Measurements from ENCODE around the gene NCOA3.
"Not testable (repeated sequence)": the region's sequence is repeated elsewhere in the genome, so short reads cannot be mapped to it uniquely, and the experiment has no call there.

NCOA3 gene

DNA sequence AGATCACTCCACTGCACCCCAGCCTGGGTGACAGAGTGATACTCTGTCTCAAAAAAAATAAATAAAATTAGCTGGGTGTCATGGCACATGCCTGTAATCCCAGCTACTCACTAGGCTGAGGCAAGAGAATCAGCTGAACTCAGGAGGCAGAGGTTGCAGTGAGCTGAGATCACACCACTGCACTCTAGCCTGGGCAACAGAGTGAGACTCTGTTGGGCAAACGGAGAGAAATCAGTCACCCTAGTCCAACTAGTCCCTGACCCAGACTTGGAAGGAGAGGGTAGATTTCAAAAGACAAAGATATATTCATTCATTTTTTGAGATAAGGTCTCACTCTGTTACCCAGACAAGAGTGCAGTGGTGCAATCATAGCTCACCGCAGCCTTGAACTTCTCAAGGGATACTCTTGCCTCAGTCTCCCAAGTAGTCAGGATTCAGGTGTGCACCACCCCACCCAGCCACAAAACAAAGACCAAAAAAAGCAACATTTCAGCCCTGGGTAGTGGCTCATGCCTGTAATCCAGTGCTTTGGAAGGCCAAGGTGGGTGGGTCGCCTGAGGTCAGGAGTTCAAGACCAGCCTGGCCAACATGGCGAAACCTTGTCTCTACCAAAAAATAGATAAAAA, 26.2 kb upstream of the NCOA3 start:
- DNase-seq, result no peak

DNA sequence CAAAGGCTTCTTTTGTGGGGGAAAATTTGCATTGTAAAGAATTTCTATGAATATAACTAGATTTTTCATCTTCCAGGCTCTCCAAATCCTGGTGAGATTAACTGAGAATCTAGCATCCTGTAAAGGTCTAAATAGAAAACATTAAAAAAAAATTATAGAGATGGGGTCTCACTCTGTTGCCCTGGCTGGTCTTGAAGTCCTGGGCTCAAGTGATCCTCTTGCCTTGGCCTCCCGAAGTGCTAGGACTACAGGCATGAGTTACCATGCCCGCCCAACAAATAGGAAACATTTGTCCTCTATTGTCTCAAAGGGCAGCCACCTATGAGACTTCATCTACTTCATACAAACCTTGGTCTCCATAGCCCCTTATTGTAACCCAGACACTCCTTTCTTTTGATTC, 25.2 kb upstream of the NCOA3 start:
- DNase-seq, result no peak

DNA sequence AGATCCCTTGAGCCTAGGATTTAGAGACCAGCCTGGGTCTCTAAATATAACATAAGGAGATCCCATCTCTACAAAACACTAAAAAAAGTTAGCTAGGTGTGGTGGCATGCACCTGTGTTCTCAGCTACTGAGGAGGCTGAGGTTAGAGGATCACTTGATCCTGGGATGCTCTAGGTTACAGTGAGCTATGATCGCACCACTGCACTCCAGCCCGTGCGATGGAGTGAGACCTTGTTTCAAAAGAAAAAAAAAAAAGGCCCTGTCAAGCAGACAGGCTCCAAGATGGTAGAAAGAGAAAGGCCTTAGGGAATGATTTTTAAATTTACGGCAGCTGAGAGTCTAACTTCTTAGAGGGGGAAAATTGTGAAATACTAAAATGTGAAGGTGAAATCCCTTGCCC, 22.6 kb upstream of the NCOA3 start:
- no peak for DNase-seq

DNA sequence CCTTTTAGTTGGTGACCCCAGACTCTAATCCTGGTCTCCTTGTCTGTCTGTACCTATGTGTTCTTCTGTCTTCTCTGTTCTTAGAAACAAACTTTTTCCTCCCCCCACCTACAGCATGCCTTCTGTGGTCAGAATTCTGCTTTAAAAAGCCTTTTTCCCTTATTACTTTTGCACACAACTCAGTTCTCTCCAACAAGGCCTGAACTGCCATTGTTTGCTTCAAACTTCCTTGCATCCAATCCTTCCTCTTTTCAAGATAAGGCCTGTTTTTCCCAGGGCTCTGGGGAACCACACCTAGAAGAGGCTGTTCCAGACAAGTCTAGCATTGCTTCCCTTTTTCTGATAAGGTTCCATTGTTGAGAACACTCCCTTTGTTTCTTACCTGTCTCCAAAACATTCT, 22.2 kb upstream of the NCOA3 start:
- no peak for DNase-seq

DNA sequence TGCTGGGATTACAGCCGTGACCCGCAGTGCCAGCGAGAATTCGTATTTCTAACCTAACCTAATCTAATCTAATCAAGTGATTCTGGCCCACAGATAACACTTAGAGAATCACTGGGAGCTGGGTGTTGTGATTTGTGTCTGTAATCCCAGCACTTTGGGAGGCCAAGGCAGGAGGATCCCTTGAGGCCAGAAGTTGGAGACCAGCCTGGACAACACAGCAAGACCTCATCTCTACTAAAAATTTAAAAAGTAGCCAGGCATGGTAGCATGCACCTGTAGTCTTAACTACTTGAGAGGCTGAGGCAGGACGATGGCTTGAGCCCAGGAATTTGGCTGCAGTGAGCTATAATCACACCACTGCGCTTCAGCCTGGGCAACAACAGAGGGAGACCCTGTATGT, 21.4 kb upstream of the NCOA3 start:
- no peak for DNase-seq

DNA sequence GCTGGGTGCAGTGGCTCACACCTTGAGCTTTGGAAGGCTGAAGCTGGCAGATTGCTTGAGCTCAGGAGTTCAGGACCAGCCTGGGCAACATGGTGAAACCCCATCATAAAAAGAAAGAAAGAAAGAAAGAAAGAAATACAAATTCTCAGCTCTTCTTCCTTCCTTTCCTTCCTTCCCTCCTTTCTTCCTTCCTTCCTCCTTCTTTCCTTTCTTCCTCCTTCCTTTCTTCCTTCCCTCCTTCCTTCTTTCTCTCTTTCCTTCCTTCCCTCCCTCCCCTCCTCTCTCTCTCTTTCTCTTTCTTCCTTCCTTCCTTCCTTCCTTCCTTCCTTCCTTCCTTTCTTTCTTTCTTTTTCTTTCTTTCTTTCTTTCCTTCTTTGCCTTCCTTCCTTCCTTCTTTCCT, 21.0 kb upstream of the NCOA3 start:
- no peak for DNase-seq

DNA sequence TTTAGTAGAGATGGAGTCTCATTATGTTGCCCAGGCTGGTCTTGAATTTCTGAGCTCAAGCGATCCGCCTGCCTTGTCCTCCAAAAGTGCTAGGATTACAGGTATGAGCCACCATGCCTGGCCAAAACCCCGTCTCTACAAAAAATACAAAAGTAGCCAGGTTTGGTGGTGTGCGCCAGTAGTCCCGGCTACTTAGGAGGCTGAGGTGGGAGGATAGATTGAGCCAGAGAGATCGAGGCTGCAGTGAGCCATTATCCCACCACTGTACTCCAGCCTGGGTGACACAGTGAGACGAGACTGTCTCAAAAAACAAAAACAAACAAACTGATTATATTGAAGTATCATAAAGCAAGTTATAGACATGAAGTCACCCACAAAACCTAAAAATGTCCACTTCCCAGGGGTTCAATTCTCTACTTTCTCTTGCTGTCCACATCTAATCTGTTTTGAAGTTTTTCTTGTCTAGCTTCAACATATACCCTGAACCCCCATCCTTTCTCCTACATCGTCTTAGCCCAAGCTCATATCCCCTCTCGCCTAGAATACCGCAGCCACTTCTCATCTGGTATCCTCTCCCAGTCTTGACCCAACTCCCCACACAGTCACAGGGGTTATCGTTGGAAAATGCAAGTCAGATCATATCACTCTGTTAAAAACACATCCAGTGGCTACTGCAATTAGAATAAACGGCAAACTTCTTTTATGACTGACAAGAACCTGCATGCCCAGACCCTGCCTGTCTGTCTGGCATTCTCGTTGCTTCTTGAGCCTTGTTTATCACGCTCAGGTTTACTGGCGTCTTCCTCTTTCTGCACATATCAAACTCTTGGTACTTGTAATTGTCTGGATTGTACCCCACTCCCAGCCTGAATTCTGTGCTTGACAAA, 20.1 kb upstream of the NCOA3 start:
- DNase-seq, result no peak

DNA sequence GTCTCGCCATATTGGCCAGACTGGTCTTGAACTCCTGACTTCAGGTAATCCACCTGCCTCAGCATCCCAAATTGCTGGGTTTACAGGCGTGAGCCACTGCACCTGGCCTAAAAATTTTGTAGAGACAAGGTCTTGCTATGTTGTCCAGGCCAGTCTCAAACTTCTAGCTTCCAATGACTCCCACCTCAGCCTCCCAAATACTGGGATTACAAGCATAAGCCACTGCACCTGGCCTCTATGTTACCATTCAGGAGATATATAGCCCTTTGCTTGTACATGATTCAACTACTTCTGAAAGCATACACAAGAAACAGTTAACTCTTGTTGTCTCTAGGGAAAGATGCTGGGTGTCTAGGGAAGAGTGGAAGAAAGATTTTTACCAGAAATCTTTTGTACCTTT, 19.0 kb upstream of the NCOA3 start:
- no peak for DNase-seq

DNA sequence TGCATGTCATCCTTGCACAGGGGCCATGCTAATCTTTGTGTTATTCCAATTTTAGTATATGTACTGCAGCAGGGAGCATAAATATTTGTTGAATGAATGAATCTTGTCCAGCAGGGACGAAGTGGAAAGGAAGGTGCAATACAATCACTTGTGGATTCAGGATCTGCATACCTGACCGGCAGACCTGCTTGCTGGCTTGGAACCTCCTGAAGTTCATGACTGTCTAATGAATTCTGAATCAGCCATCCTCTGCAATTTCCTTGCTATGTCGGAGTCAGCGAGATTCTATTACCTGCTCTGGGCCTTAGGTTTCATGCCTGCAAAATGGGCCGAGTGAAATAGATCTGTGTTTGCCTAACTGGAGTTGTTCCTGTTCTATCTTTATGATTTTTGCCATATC, 17.4 kb upstream of the NCOA3 start:
- DNase-seq, result no peak

DNA sequence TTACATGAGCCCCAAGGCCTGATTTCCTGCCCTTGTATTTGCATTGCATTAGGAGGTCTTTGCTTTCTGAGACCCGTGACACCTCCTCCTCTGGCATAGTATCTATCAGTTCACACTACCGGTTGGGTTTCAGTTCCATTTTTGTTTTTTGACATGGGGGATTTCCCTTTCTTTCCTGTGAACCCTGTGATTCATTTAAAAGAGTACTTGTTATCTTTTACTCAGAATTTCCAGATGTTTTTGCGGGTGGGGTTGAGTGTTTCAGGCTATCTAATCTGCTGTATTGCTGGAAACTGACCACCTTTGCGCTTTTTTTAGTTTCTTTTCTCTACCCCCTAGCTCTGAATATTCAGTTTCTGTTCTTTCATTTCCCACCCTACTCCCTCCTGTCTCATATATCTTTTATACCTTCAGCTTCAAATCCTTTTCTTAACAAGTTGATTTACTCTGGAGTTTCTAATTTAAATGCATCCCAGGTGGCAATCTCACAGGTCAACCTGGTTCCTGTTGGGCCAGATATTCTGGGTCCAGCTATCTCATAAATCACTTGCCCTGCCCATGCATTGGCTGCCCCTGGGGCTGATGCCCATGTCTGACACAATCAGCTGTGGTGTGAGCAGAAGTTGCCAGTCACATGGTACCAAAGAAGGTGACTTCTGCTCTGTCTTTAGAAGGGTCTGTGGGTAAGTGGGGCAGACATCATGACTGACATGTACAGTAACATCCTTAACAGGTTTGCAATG, 14.3 kb upstream of the NCOA3 start:
- DNase-seq, result peak; percentile 96

DNA sequence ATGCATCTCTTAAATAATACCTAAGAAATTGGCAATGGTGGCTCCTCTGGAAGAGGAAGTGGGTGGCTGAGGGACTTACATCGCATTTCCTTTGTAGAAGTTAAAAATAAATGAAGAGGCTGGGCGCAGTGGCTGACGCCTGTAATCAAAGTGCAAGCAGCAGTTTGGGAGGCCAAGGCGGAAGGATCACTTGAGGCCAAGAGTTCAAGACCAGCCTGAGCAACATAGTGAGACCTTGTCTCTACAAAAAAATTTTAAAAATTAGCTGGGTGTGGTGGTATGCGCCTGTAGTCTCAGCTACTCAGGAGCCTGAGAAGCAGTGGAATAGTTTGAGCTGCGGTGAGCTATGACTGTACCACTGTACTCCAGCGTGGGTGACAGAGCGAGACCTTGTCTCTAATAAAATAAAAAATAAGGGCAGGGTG, 12.2 kb upstream of the NCOA3 start:
- DNase-seq, result peak; percentile 55

DNA sequence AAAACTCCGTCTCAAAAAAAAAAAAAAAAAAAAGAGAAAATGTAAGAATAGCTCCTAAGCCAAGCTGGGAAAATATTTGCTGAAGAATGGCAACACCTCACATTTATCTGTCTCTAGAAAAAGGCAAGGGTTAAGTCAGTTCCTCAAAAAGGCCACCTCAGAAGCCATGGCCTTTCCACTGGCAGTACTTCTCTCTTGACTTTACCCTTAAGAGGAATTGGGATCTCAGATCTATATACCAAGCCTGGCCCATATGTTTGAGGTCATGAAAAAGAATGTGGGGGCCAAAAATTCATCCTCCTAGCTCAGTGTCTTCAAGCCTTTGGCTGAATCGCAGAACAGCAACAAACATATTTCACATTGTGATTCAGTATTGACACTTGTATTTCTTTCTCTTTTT, 10.9 kb upstream of the NCOA3 start:
- no peak for DNase-seq

DNA sequence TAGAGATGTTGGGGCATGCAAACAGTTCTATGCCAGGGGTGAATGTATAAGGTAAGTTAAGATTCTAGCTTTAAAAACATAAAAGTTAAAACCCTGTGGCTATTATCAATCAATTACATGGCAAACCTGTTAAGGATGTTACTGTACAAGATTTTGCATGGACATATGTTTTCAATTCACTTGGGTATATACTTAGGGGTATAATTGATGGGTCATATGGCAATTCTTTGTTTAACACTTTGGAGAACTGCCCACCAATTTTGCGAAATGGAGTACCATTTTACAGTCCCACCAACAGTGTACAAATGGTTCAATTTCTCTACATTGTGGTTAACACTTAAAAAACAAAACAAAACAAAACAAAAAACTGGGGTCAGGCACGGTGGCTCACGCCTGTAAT, 9.4 kb upstream of the NCOA3 start:
- DNase-seq, result no peak

DNA sequence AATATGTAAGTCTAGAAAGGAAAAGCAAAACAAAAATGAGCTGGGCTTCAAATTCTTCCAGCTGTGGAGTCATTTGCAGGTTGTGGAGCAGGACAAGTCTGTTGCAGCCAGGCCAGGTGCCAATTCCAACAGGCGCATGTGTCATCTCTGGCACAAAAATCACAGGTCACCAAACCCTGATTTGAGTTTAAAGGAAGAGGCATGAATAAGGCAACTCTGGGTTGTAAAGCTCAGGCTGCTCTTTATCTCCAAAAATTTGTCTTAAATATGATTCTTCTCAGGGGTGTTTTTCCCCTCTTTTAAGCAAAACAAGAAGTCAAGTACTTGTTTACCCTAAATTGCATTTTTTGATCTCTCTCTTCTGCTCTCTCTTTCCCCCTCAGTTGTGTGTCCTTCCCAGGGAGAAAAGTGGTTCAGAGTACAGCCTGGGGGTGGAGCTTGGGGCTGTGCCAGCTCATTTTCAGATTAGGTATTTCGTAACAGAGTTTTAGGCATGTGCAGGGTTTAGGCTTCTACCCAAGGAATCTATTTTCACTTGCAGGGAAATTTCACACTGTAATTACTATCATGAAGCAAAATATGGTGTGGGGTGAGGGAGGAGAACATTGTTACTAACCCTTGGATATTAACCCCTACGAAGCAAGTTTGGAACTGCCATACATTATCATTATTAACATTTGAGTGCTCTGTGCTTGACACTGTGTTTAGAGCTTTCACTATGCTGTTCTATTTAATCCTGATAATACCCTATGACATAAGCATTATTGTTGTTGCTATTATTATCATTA, 8.3 kb upstream of the NCOA3 start:
- peak; percentile 86 for DNase-seq

DNA sequence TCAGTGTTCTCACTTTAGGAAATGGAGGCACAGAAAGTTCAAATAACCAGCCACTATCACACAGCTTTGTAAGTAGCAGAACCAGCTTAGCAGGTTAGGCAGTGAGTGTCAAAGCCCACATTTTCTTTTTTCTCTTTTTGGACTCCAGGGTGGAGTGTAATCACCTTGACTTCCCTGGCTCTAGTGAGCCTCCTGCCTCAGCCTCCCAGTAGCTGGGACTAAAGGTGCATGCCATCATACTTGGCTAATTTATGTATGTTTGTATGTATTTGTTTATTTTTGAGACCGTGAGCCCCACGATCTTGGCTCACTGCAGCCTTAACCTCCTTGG, 7.8 kb upstream of the NCOA3 start:
- no peak for DNase-seq

DNA sequence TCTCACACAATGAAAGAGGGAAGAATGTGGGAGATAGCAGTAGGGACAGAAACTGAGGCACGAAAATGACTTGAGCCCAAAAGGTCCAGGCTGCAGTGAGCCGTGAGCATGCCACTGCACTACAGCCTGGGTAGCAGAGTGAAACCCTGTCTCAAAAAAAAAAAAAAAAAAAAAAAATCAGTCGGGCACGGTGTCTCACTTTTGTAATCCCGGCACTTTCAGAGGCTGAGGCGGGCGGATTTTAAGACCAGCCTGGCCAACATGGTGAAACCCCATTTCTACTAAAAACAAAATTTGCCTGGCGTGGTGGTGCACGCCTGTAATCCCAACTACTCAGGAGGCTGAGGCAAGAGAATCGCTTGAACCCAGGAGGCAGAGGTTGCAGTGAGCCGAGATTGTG, 7.1 kb upstream of the NCOA3 start:
- peak; percentile 72 for DNase-seq

DNA sequence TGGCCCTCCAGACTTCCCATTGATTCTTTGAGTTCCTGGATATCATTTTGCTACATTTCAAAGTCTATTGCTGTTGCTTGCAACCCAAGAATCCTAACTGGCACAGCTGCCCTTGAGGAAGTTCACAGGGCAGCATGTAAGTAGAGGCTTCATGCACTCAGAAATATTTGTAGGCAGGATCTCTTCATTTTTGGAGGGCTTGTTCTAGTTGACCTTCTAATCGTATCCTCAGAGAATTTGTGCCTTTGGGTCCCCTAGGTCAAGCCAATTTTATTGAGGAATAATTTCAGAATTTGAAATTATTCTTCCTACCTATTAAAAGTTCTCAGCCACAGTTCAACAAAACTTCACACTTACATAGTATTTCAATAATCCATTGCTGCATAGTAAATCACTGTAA, 5.6 kb upstream of the NCOA3 start:
- DNase-seq, result no peak

DNA sequence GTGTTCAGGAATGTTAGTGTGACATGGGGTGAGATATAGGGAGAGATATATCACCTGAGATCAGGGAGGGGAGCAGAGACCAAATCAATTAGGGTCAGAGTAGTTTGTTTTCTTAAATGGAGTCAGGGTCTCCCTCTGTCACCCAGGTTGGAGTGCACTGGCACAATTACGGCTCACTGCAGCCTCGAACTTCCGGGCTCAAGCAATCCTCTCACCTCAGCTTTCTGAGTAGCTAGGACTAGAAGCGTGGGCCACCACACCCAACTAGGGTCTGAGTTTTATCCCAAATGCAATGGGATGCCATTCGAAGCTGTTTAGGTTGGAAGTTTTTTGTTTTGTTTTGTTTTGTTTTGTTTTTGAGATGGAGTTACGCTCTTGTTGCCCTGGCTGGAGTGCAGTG, 3.1 kb upstream of the NCOA3 start:
- DNase-seq, result no peak

DNA sequence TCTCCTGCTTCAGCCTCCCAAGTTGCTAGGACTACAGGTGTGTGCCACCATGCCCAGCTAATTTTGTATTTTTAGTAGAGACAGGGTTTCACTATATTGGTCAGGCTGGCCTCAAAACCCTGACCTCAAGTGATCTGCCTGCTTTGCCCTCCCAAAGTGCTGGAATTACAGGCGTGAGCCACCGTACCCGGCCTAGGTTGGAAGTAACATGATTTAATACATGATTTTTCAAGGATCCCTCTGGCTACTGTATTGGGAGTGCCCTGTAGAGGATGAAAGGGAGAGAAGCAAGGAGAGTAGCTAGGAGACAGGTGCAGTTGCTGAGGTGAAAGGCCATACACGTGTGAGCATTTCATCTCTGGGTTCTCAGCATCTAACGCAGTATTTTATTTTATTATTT, 2.6 kb upstream of the NCOA3 start:
- DNase-seq, result no peak

DNA sequence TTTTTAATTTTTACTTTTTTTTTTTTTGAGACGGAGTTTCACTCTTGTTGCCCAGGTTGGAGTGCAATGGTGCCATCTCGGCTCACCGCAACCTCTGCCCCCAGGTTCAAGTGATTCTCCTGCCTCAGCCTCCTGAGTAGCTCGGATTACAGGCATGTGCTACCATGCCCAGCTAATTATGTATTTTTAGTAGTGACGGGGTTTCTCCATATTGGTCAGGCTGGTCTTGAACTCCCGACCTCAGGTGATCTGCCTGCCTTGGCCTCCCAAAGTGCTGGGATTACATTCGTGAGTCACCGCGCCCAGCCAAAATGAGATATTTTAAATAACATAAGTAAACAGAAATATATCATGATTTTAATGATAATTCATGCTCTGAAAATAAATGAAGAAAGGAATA, 1.6 kb upstream of the NCOA3 start:
- not testable (repeated sequence) for DNase-seq

DNA sequence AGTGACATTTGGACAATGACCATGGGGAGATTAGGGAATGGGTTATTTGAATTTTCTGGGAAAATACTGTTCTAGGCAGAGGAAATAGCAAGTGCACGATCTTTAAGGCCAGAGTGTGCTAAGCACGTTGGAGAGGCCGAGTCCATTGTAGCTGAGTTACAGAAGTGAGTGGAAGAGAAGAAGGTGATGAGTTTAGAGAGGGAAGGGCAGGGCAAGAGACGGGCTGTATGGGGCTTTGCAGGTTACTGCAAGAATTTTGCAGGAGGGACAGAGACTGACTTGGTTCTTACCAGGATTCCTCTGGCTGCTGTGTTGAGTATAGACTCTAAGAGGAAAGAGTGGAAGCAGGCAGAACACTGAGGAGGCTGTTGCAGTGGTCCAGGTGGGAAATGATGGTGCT, 1.1 kb upstream of the NCOA3 start:
- no peak for DNase-seq

DNA sequence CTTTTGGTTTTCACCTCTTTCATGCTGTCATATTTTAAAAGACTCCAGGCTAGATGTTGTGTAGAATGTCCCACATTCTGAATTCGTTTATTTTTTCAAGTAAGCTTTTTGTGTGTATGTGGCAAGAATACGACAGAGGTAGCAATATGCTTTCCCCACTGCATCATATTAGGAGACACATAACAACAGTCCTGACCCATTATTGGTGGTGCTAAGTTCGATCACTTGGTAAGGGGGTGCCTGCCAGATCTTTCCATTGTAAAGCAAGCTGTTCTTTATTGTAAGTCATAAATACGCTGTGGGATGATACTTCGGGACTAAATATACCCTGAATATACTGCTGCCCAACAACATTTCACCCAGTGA, 588 bp upstream of the NCOA3 start:
- no peak for DNase-seq

Data from activated CD4-positive, alpha-beta T cell treated with anti-CD3 and anti-CD28 coated beads, Interleukin-2, Interleukin-6, amounts not matched to agents 100 ng/mL and 50 ng/mL, durations not matched to agents 16 hours and 8 hours (primary cell).